SH-SY5Y (cell line): Measurements from ENCODE around the gene TEK.

Experiments
- GATA2 ChIP-seq: IDR thresholded peaks from 2 replicates; pipeline ENCODE4 v1.6.1; 2011; ENCODE audit warnings: mild to moderate bottlenecking, low read depth, low read length
- GATA3 ChIP-seq: IDR thresholded peaks from 2 replicates; pipeline ENCODE4 v1.6.1; 2011; ENCODE audit warnings: low read depth, mild to moderate bottlenecking, low read length, moderate library complexity

DNA sequence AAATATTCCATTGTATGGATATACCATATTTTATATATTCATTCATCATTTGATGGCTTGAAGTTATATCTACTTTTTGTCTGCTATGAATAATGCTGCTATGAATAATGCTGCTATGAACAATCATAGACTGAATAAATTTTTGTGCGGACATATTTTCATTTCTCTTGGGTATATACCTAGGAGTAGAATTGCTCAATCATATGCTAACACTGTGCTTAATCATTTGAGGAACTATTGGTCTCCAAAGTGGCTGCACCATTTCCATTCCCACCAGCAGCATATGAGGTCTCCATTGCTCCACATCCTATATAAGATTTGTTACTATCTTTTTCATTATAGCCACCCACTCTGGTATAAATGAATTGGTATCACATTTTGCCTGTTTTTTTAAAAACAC is 18.3 kb upstream of the TEK start:
- TF ChIP-seq GATA2, result no peak
- no peak for TF ChIP-seq GATA3
